Upper lobe of left lung (tissue), 4 donors: ENCODE results near the gene CTPS1.

Experiments
- POLR2A ChIP-seq, 4 donors: fragments of 450-650 bp; IDR thresholded peaks; one replicate each; pipeline ENCODE4 v1.5.1; 2016 to 2017; ENCODE audit warnings: antibody characterized with exemption in 4 of 4, mild to moderate bottlenecking in 2 of 4
- TF ChIP-seq, protein P1 (sequence below), 6 experiments: fragments of 450-650 bp in 4 of 6; fragments of 200-600 bp in 2 of 6; sonication (generic) in 2 of 6; IDR thresholded peaks; one replicate each; pipeline ENCODE4 v1.5.1; 2016 to 2019; ENCODE audit warnings: antibody characterized with exemption in 6 of 6

DNA sequence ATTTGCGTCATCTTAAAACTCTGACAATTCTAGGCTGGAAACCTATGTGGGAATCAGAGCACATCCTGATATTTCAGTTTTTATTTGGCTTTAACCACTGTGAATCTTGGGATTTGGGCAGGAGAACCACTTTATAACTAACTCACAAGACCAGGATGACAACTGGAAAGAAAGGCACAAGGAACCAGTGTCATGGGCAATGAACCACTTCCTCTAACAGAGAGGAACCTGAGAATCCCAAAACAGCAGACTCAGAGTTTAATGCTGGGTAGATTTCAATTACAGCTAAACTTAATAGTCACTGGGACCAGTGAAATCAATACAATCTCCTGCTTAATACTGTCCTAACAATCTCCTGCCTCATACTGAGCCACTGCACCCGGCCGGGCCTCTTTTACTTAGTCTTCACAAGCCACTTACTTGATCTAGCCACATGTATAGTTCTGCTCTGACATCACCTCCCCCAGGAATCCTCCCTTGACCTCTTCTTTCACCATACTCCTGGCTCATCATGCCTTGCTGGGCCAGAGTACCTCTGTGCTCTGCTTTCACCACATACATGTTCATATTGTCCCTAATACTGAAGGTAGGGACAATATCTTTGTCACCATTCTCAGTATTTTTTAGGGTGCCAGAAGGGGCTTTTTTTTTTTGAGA, 62.2 kb downstream of the CTPS1 start:
- no peak for TF ChIP-seq POLR2A (IDR thresholded peaks at IDR 0.05)
- TF ChIP-seq, protein P1, sequence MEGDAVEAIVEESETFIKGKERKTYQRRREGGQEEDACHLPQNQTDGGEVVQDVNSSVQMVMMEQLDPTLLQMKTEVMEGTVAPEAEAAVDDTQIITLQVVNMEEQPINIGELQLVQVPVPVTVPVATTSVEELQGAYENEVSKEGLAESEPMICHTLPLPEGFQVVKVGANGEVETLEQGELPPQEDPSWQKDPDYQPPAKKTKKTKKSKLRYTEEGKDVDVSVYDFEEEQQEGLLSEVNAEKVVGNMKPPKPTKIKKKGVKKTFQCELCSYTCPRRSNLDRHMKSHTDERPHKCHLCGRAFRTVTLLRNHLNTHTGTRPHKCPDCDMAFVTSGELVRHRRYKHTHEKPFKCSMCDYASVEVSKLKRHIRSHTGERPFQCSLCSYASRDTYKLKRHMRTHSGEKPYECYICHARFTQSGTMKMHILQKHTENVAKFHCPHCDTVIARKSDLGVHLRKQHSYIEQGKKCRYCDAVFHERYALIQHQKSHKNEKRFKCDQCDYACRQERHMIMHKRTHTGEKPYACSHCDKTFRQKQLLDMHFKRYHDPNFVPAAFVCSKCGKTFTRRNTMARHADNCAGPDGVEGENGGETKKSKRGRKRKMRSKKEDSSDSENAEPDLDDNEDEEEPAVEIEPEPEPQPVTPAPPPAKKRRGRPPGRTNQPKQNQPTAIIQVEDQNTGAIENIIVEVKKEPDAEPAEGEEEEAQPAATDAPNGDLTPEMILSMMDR (IDR thresholded peaks at IDR 0.05): no peak
